ENCODE data around the gene SPRR2A. TPM values are rescaled to one million over a fixed set of nuclear protein-coding genes. Genes with fewer than 3 reads are reported as not detected.
"Not testable (repeated sequence)": the region's sequence is repeated elsewhere in the genome, so short reads cannot be mapped to it uniquely, and the experiment has no call there.

The SPRR2A gene
- total RNA-seq, 1 donor from 2014 or later, result 74.6 TPM

DNA sequence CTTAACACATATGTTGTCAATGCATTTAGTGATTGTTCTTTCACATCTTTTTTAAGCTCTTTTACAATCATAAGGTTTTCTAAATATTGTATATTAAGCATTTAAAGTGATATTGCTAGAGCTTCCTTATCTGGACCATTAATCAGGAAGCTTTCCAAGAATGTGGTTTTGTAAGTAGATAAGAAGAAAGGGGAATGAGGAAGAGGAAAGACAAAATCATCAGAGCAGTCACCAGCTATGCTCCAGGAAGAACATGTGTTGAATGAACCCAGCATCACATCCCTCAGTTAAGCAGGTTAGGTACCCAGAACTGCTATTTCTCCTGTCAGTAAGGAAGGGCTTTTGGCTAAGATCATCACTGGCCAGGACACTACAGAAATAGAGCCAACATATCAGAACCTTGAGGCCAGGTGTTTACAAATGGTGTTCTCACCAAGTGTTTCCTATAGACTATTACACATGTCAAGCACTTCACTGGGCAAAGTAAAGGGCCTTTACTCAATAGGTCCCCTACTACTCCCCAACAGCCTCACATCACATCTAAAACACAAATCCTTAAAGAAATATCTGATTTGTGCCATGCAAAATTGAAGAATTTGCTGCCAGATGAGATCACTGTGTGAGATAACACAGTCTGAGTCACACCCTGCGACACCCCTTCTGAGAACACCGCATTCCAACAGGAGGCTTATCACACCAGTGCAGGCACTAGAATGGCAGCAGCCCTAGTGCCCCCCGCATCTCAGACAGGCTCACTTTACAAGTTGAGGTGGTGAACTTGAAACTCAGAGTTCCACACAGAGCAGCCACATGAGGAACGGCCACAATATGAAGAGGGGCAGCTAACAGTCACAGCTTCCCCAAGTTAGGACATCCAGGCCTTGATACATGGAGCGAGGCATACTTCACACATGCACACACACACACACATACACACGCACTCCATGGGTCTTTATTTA, 1.8 kb upstream of the SPRR2A start:
- Histone ChIP-seq H3K4me1 (no peaks in the 10 kb centered on the region), H3K36me3 (no peaks in the 10 kb centered on the region), H3K9me3 (no peaks in the 10 kb centered on the region), H3K27ac (no peak overlapping the region), H3K27me3 (no peaks in the 10 kb centered on the region), H3K4me3 (no peak overlapping the region)
- TF ChIP-seq CTCF (IDR thresholded peaks at IDR 0.05) (no peak), POLR2A (IDR thresholded peaks at IDR 0.05) (no peak)
- DNase-seq (ENCODE audit: extremely low spot score in 2 of 2), result no peak
- intact Hi-C loops (cut with DNase I), result no loop called here

DNA sequence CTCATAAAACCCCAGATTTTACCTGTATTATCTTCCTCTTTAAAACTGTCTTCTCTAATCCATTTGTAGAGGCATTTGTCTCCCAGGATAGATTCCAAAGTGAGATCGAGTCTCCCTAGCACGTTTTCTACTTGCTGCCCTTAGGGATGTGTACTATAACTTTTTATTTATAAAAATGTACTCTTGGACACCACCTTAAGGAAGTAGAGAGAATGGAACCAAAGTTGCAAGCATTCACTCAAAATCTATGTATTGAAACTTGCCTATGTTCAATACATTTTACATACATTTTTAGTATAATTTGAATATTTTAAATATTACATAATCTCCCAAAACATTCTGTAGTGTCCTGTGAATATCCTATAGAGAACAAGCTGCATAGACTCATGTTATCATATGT, 842 bp upstream of the SPRR2A start:
- no peak overlapping the region for H3K4me3 ChIP-seq
- no peak overlapping the region for H3K27ac ChIP-seq
- H3K9me3 ChIP-seq, result no peaks in the 10 kb centered on the region
- H3K27me3 ChIP-seq, result no peaks in the 10 kb centered on the region
- no peaks in the 10 kb centered on the region for H3K36me3 ChIP-seq
- H3K4me1 ChIP-seq, result no peaks in the 10 kb centered on the region
- intact Hi-C loops (cut with DNase I), result no loop called here
- DNase-seq (ENCODE audit: extremely low spot score in 2 of 2), result no peak
- TF ChIP-seq CTCF (IDR thresholded peaks at IDR 0.05), result no peak
- TF ChIP-seq POLR2A (IDR thresholded peaks at IDR 0.05), result no peak
- TF ChIP-seq POLR2AphosphoS5 (IDR thresholded peaks at IDR 0.05; ENCODE audit: insufficient read depth in 1 of 2, low read depth in 1 of 2), result no peak

DNA sequence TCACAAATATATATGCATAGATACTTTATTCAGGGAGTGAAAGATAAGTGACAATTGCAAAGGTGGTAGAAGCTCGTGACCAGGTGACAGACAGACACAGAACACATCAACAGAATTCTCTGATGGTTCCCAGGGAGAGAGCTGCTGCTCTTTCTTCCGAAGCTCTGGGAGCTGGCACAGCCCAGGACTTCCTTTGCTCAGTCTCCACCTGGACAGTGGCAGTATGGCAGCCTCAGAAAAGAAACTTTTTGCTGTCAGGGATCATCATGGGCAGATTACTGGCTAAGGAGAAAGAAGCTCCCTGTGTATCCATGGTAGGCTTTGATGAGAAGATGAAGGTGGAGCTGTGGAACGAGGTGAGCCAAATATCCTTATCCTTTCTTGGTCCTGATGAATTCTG, 1.2 kb downstream of the SPRR2A start:
- H3K4me3 ChIP-seq; H3K4me1 ChIP-seq; H3K27me3 ChIP-seq; H3K27ac ChIP-seq; H3K9me3 ChIP-seq; intact Hi-C loops (cut with DNase I); H3K36me3 ChIP-seq; DNase-seq (ENCODE audit: extremely low spot score in 2 of 2): not testable (repeated sequence)

DNA sequence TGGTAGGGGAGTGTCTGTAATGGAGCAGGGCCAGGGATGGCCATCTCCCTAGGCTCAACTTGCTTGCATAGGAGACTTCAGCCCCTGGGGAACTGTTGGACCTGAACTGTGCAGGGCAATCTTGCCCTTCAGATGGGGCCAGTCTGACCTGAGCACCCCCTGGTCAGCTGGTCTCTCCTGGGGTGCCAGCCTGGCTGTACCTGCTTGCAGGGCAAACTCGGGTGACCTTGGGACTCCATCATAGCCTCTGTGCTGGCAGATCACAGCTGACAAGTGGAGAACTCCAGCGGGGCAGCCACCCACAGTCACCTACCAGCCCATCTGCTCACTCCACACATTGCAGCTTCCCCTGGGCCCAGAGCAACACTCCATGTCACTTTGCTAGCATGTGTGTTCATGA, 8.1 kb downstream of the SPRR2A start:
- TF ChIP-seq CTCF (IDR thresholded peaks at IDR 0.05), result no peak
- no peak for TF ChIP-seq POLR2A (IDR thresholded peaks at IDR 0.05)
- H3K9me3 ChIP-seq, result no peaks in the 10 kb centered on the region

GRCh38 chr1:153040950-153041631, 16.2 kb downstream of the SPRR2A start, which contains the start of gene SPRR2D:
SPRR2D (minus strand) TSS chr1:153041120; CDS start chr1:153040346, 774 bp downstream.
- Histone ChIP-seq H3K27me3 (no peaks in the 10 kb centered on the region), H3K4me3 (no peak within 1 kb of the TSS), H3K27ac (no peak within 1 kb of the TSS), H3K9me3 (no peaks in the 10 kb centered on the region), H3K36me3 (no peaks in the 10 kb centered on the region), H3K4me1 (no peaks in the 10 kb centered on the region)
- no peak for DNase-seq (ENCODE audit: extremely low spot score in 2 of 2)
- TF ChIP-seq POLR2A (IDR thresholded peaks at IDR 0.05) (no peak), CTCF (IDR thresholded peaks at IDR 0.05) (no peak), POLR2AphosphoS5 (IDR thresholded peaks at IDR 0.05; ENCODE audit: insufficient read depth in 1 of 2, low read depth in 1 of 2) (no peak)
- intact Hi-C loops (cut with DNase I), result no loop called here

More for the DNA sequence above, 8.1 kb downstream of the SPRR2A start:
- no peaks in the 10 kb centered on the region for H3K36me3 ChIP-seq
- H3K27me3 ChIP-seq, result no peaks in the 10 kb centered on the region
- H3K4me3 ChIP-seq, result no peak overlapping the region
- H3K27ac ChIP-seq, result no peak overlapping the region
- H3K4me1 ChIP-seq, result no peaks in the 10 kb centered on the region
- DNase-seq (ENCODE audit: extremely low spot score in 2 of 2), result no peak
- intact Hi-C loops (cut with DNase I), result no loop called here
